HepG2 (cell line): ENCODE results near the gene THADA. TPM values are rescaled to one million over a fixed set of nuclear protein-coding genes. Genes with fewer than 3 reads are reported as not detected.

Experiments used
- BHLHE40 ChIP-seq: IDR thresholded peaks from 2 replicates; pipeline ENCODE4 v1.6.1; 2011; ENCODE audit warnings: low read length, improper control_type of control experiment
- BRD4 ChIP-seq: sonication (generic); formaldehyde crosslinking; IDR thresholded peaks from 2 replicates; pipeline ENCODE4 v1.4.0; 2020; ENCODE audit warnings: missing genetic modification reagents
- FOXP4 ChIP-seq: sonication (generic); formaldehyde crosslinking; IDR thresholded peaks from 2 replicates; pipeline ENCODE4 v1.4.0; 2020; ENCODE audit warnings: missing genetic modification reagents
- HDAC1 ChIP-seq: sonication (generic); formaldehyde crosslinking; IDR thresholded peaks from 2 replicates; pipeline ENCODE4 v1.5.1; 2020; ENCODE audit warnings: mild to moderate bottlenecking, missing genetic modification reagents
- KDM4B ChIP-seq: sonication (generic); formaldehyde crosslinking; IDR thresholded peaks from 2 replicates; pipeline ENCODE4 v1.4.0; 2020; ENCODE audit warnings: missing genetic modification reagents
- MIER2 ChIP-seq: IDR thresholded peaks from 2 replicates; pipeline ENCODE4 v1.6.1; 2016; ENCODE audit warnings: missing biosample characterization, missing genetic modification reagents
- NBN ChIP-seq: fragments of 450-650 bp; conservative IDR thresholded peaks from 2 replicates; pipeline ENCODE4 v1.6.1; 2017
- NFE2L2 ChIP-seq: fragments of 150-350 bp; IDR thresholded peaks from 2 replicates; pipeline ENCODE4 v1.6.1; 2014; ENCODE audit warnings: low read length
- NFKBIZ ChIP-seq: IDR thresholded peaks from 2 replicates; pipeline ENCODE4 v1.6.1; 2018; ENCODE audit warnings: missing genetic modification reagents, missing compliant biosample characterization
- PPARG ChIP-seq: conservative IDR thresholded peaks from 2 replicates; pipeline ENCODE4 v1.6.1; 2016; ENCODE audit warnings: missing biosample characterization, missing genetic modification reagents
- RARG ChIP-seq: sonication (generic); formaldehyde crosslinking; IDR thresholded peaks from 2 replicates; pipeline ENCODE4 v1.4.0; 2020; ENCODE audit warnings: low read depth, mild to moderate bottlenecking, missing genetic modification reagents
- RXRA ChIP-seq: sonication (generic); formaldehyde crosslinking; IDR thresholded peaks from 2 replicates; pipeline ENCODE4 v1.5.1; 2020; ENCODE audit warnings: missing genetic modification reagents
- SSRP1 ChIP-seq: IDR thresholded peaks from 2 replicates; pipeline ENCODE4 v1.6.1; 2016; ENCODE audit warnings: control low read depth
- ZFP36L1 ChIP-seq: sonication (generic); formaldehyde crosslinking; IDR thresholded peaks from 2 replicates; pipeline ENCODE4 v1.8.0; 2022; ENCODE audit warnings: mild to moderate bottlenecking, missing genetic modification reagents, moderate library complexity
- ZNF747 ChIP-seq: sonication (generic); formaldehyde crosslinking; IDR thresholded peaks from 2 replicates; pipeline ENCODE4 v1.8.1; 2023; ENCODE audit warnings: missing genetic modification reagents, mild to moderate bottlenecking, borderline replicate concordance
- ZNF761 ChIP-seq: sonication (generic); formaldehyde crosslinking; conservative IDR thresholded peaks from 2 replicates; pipeline ENCODE4 v1.4.0; 2020; ENCODE audit warnings: mild to moderate bottlenecking, missing genetic modification reagents
- ZNF800 ChIP-seq: sonication (generic); formaldehyde crosslinking; IDR thresholded peaks from 2 replicates; pipeline ENCODE4 v1.4.0; 2020; ENCODE audit warnings: missing genetic modification reagents
- ZSCAN29 ChIP-seq: sonication (generic); formaldehyde crosslinking; conservative IDR thresholded peaks from 2 replicates; pipeline ENCODE4 v1.4.0; 2020; ENCODE audit warnings: mild to moderate bottlenecking, missing genetic modification reagents
- polyA plus RNA-seq, 8 experiments: library from polyadenylated mRNA; depleted of rRNA in 3 of 8; stranded (reverse) in 7 of 8; unstranded in 1 of 8; fragments of >200 nt; fragmentation: Illumina TruSeq in 4 of 8; extraction: Trizol in 4 of 8; gene quantifications; 2 replicates each; pipeline versions ENCODE4 v1.2.1 to v1.2.3, GENCODE V29; 2011 to 2016; ENCODE audit warnings: low read depth in 4 of 8, missing spikeins in 1 of 8, mixed read lengths in 1 of 8; ENCODE audit not compliant: insufficient read depth in 1 of 8
- total RNA-seq, 5 experiments: library from RNA; depleted of rRNA; stranded (reverse); fragments of >200 nt; fragmentation: Illumina TruSeq; extraction: Trizol; gene quantifications; 2 replicates each; pipeline ENCODE4 v1.2.3, GENCODE V29; 2016; ENCODE audit warnings: low read depth in 1 of 5
- TF ChIP-seq, protein P1 (sequence below): sonication (generic); formaldehyde crosslinking; IDR thresholded peaks from 2 replicates; pipeline ENCODE4 v1.4.0; 2020; ENCODE audit warnings: missing genetic modification reagents, mild to moderate bottlenecking, borderline replicate concordance
- TF ChIP-seq, protein P2 (sequence below): IDR thresholded peaks from 2 replicates; pipeline ENCODE4 v1.6.1; 2016; ENCODE audit warnings: mild to moderate bottlenecking

Gene THADA
- total and polyA plus RNA-seq, 2 of the 13 experiments (the other 11 are each of a cell fraction or from before 2014, with no cell fraction given) = 12.7 to 21.7 TPM

- TF ChIP-seq, protein P1, sequence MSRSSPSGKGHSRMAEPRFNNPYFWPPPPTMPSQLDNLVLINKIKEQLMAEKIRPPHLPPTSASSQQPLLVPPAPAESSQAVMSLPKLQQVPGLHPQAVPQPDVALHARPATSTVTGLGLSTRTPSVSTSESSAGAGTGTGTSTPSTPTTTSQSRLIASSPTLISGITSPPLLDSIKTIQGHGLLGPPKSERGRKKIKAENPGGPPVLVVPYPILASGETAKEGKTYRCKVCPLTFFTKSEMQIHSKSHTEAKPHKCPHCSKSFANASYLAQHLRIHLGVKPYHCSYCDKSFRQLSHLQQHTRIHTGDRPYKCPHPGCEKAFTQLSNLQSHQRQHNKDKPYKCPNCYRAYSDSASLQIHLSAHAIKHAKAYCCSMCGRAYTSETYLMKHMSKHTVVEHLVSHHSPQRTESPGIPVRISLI (CRISPR knock-in tag) = peak; percentile 80
- peak; percentile 94 for TF ChIP-seq PPARG
- TF ChIP-seq NFKBIZ (CRISPR knock-in tag) = peak; percentile 92
- peak; percentile 76; the same call in 1 of the 2 replicates for TF ChIP-seq RXRA
- TF ChIP-seq NBN = no peak
- TF ChIP-seq SSRP1 (CRISPR knock-in tag) = no peak
- TF ChIP-seq KDM4B (CRISPR knock-in tag) = peak; percentile 87; the same call in 1 of the 2 replicates
- peak; percentile 83 for TF ChIP-seq ZNF800 (CRISPR knock-in tag)
- TF ChIP-seq ZNF761 (CRISPR knock-in tag) = peak; percentile 78; the same call in 1 of the 2 replicates
- TF ChIP-seq RARG (CRISPR knock-in tag) = 0 out of 2 replicates have a peak, but pooled peaks have one; percentile 73
- peak; percentile 89 for TF ChIP-seq MIER2 (CRISPR knock-in tag)
- TF ChIP-seq HDAC1 (CRISPR knock-in tag) = peak; percentile 96
- TF ChIP-seq ZNF747 (CRISPR knock-in tag) = peak; percentile 77; the same call in 1 of the 2 replicates
- 0 out of 2 replicates have a peak, but pooled peaks have one; percentile 44 for TF ChIP-seq BRD4 (CRISPR knock-in tag)
- TF ChIP-seq FOXP4 = peak; percentile 98
- peak; percentile 88 for TF ChIP-seq ZSCAN29 (CRISPR knock-in tag)
- TF ChIP-seq NFE2L2 = peak; percentile 15; the same call in 1 of the 2 replicates
- peak; percentile 96; the same call in 1 of the 2 replicates for TF ChIP-seq ZFP36L1 (CRISPR knock-in tag)
- TF ChIP-seq BHLHE40 = peak; percentile 45; the same call in 1 of the 2 replicates
- TF ChIP-seq, protein P2, sequence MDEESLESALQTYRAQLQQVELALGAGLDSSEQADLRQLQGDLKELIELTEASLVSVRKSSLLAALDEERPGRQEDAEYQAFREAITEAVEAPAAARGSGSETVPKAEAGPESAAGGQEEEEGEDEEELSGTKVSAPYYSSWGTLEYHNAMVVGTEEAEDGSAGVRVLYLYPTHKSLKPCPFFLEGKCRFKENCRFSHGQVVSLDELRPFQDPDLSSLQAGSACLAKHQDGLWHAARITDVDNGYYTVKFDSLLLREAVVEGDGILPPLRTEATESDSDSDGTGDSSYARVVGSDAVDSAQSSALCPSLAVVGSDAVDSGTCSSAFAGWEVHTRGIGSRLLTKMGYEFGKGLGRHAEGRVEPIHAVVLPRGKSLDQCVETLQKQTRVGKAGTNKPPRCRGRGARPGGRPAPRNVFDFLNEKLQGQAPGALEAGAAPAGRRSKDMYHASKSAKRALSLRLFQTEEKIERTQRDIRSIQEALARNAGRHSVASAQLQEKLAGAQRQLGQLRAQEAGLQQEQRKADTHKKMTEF (CRISPR knock-in tag) = peak; percentile 96
Observed at GRCh38 chr2:43293744-43294695, 301.8 kb downstream of the THADA start (continued).
